Measurements from ENCODE around the gene MANBA.

MANBA gene

DNA sequence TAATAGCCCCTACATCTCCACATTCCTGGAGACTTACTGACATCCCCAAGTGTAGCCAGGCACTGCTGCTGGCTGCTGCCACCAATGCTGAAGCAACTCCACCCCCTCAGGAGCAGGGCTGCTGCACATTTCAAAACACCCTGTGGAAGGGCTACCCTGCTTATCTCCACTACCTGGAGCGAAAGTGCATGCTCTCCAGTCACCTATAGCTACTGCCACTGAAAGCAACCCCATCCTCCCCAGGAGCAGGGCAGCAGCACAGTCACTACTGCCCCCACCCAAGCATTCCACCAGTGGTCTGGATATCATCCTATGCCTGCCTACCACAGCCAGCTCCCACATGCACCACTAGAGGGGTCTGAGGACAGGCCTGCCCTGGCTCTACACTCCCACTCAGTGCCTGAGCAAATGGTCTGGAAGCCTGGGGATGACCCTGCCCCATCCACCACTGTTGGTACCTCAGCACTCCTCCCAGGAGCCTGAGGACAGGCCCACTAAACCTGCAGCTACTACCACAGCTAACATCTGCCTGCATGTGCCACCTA is 55.3 kb downstream of the MANBA start:
- in situ Hi-C loops (cut with HindIII; ENCODE audit: low sequenced_read_pairs), result no loop called here
- no peak overlapping the region for H3K4me3 ChIP-seq (ENCODE audit: low read depth, low read length)
- no peak for TF ChIP-seq CTCF (IDR thresholded peaks at IDR 0.05; ENCODE audit: low read depth, low read length, missing control alignments)
- DNase-seq (ENCODE audit: low read depth), result no peak

GRCh38 chr4:102696758-102697157 is 64.0 kb downstream of the MANBA start:
- DNase-seq (ENCODE audit: low read depth), result no peak
- no peak overlapping the region for H3K4me3 ChIP-seq (ENCODE audit: low read depth, low read length)
- no peak for TF ChIP-seq CTCF (IDR thresholded peaks at IDR 0.05; ENCODE audit: low read depth, low read length, missing control alignments)
- in situ Hi-C loops (cut with HindIII; ENCODE audit: low sequenced_read_pairs), result no loop called here

DNA sequence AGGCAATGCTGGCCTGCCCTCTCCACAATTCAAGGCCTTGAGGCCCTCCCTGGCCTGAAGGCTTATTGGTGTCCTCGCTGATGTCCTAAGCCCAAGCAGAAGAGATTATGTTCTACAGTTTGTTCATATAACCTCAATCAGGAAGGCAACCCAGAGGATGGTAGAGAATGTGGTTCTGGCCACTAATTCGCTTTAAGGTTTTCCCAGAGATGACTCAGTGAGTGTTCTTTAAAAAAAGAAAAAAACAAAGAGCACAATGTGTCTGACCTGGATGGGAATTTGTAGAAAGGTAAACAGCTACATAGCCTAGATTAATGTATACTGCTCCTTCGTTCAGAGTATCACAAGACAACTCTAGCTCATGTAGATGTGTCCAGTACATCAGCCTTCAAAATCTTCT is 66.0 kb downstream of the MANBA start:
- no peak for TF ChIP-seq CTCF (IDR thresholded peaks at IDR 0.05; ENCODE audit: low read depth, low read length, missing control alignments)
- no peak for DNase-seq (ENCODE audit: low read depth)
- H3K4me3 ChIP-seq (ENCODE audit: low read depth, low read length), result no peak overlapping the region
- in situ Hi-C loops (cut with HindIII; ENCODE audit: low sequenced_read_pairs), result no loop called here

- no peak for DNase-seq (ENCODE audit: low read depth)
- no peak overlapping the region for H3K4me3 ChIP-seq (ENCODE audit: low read depth, low read length)
- TF ChIP-seq CTCF (IDR thresholded peaks at IDR 0.05; ENCODE audit: low read depth, low read length, missing control alignments), result no peak
- in situ Hi-C loops (cut with HindIII; ENCODE audit: low sequenced_read_pairs), result no loop called here
Observed at GRCh38 chr4:102693861-102694260, 66.9 kb downstream of the MANBA start.

GRCh38 chr4:102693262-102693850 is 67.4 kb downstream of the MANBA start:
- DNase-seq (ENCODE audit: low read depth), result no peak
- H3K4me3 ChIP-seq (ENCODE audit: low read depth, low read length), result no peak overlapping the region
- in situ Hi-C loops (cut with HindIII; ENCODE audit: low sequenced_read_pairs), result no loop called here
- no peak for TF ChIP-seq CTCF (IDR thresholded peaks at IDR 0.05; ENCODE audit: low read depth, low read length, missing control alignments)

- DNase-seq (ENCODE audit: low read depth), result no peak
Observed at GRCh38 chr4:102692474-102692873, 68.3 kb downstream of the MANBA start.

More at GRCh38 chr4:102692474-102692873, 68.3 kb downstream of the MANBA start:
- in situ Hi-C loops (cut with HindIII; ENCODE audit: low sequenced_read_pairs), result no loop called here
- no peak overlapping the region for H3K4me3 ChIP-seq (ENCODE audit: low read depth, low read length)
- no peak for TF ChIP-seq CTCF (IDR thresholded peaks at IDR 0.05; ENCODE audit: low read depth, low read length, missing control alignments)
